Astrocyte of the cerebellum (primary cell): ENCODE data around the gene HPSE2.

ENCODE experiments used
- DNase-seq: peaks from one replicate; pipeline ENCODE4 v3.0.0-alpha.2; 2011; ENCODE audit warnings: low read depth
- H3K4me3 ChIP-seq: 2 replicates; pipeline ENCODE4 v1.5.1; 2011; ENCODE audit warnings: mild to moderate bottlenecking, low read depth, low read length, moderate library complexity
- CTCF ChIP-seq: IDR thresholded peaks from 2 replicates; pipeline ENCODE4 v1.5.1; 2012; ENCODE audit warnings: low read length, low read depth, moderate library complexity, mild to moderate bottlenecking; ENCODE audit errors: missing control alignments
- in situ Hi-C: cut with HindIII; loops from 2 replicates; pipeline ENCODE4 v1.10.0; 2017; ENCODE audit warnings: low sequenced_read_pairs

HPSE2 gene

DNA sequence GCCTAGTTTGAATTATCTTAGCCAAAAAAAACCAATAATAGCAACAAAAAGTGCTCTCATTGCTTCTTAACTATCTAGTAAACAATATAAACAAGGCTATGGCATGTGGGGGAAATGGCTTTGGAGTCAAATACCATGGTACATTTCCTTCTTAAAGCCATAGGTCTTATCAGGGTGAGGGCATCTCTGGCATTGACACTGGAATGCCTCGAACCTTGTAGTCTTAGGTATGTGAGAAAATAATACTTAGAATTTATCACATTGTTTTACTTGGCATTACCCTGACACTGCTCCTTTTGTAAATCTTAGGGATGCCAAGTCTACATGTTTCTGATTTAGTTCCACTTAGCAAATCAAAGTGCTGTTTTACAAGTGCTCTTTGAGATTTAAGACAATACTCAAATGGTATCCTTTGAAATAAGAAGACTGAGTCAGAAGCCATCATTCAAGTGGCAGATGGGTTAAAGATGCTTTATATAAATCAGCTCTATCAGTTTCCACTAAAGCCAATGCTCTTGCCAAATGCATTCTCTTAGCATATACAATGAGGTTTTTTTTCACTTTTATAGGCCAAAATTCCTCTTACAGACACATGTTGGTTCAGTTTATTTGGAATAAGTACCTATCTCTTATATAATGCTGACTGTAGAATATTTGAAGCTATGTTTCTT is 155.2 kb downstream of the HPSE2 start:
- TF ChIP-seq CTCF: no peak
- no peak for DNase-seq
- H3K4me3 ChIP-seq: no peak overlapping the region
- in situ Hi-C loops: no loop called here

- H3K4me3 ChIP-seq: no peak overlapping the region
- no peak for DNase-seq
- no peak for TF ChIP-seq CTCF
- in situ Hi-C loops: no loop called here
Observed at GRCh38 chr10:99062591-99062990, 173.1 kb downstream of the HPSE2 start.

- no peak for TF ChIP-seq CTCF
- in situ Hi-C loops: no loop called here
- H3K4me3 ChIP-seq: no peak overlapping the region
- no peak for DNase-seq
Observed at GRCh38 chr10:99058762-99059161, 176.9 kb downstream of the HPSE2 start.

- no peak overlapping the region for H3K4me3 ChIP-seq
- no peak for DNase-seq
- no peak for TF ChIP-seq CTCF
- in situ Hi-C loops: no loop called here
Observed at GRCh38 chr10:99057936-99058690, 177.5 kb downstream of the HPSE2 start.

DNA sequence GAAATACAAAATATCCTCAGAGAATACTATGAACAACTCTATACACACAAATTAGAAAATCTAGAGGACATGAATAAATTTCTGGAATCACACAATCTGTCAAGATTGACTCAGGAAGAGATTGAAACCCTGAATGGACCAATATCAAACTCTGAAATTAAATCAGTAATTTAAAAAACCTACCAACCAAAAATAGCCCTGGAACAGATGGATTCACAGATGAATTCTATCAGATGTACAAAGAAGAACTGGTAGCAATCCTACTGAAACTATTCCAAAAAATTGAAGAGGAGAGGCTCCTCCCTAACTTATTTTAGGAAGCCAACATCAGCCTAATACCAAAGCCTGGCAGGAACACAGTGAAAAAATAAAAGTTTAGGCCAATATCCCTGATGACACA is 190.0 kb downstream of the HPSE2 start:
- in situ Hi-C loops: no loop called here
- no peak for TF ChIP-seq CTCF
- DNase-seq: no peak
- H3K4me3 ChIP-seq: no peak overlapping the region

GRCh38 chr10:99042051-99042771 is 193.4 kb downstream of the HPSE2 start:
- in situ Hi-C loops: no loop called here
- DNase-seq: no peak
- H3K4me3 ChIP-seq: no peak overlapping the region
- TF ChIP-seq CTCF: no peak
